Inferior parietal cortex (tissue), 1 donor: ENCODE measurements around the gene KIF7.

ENCODE experiments used
- DNase-seq: peaks from one replicate; pipeline ENCODE4 v3.0.0-alpha.2; 2016; ENCODE audit errors: extremely low spot score

Gene KIF7

DNA sequence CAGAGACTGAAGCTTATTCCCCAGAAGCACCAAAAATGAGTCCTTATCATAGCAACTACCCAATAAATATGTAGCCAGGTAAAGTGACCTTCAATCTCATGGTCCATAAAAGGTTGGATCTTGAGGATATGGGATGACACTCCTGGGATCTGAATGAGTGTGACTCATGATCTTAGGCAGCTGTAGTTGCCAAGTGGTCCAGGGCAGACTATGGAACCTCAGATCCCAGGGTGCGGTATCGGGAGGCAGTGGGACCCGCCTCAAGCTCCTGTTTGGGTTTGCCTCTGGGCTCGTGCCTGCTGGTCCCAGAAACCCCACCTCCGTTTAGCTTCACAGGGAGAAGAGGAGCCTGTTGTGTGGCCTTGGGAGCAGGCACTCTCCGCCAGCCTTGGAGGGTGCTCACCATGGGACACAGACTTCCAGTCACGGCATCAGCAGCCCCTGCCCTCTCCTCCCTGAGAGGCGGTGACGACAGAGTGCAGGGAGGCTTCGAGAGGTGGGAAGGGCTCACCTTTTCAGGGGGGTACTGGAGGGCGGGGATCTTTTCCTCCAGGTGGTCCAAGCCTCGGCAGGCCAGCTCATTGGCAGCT lies 15.8 kb upstream of the KIF7 start:
- no peak for DNase-seq

DNA sequence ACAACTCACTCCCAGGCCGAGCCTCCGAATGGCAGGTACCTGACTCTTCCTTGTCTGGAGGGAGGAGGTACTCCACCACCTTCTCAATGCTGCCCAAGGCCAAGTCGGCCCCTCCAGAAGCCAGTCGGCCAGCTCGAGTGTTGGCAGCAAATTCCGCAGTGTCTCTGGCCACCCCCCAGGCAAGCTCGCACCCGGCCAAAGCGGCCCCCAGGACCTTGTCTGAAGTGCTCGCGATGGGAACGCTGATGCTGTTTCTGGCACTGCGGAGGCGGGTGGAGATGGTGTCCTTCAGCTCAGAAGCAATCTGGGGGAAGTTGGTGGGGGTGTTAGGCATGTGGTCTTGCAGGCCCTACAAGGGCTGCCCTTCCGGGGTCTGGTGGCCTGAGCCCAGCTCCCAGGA lies 14.7 kb upstream of the KIF7 start:
- no peak for DNase-seq

DNA sequence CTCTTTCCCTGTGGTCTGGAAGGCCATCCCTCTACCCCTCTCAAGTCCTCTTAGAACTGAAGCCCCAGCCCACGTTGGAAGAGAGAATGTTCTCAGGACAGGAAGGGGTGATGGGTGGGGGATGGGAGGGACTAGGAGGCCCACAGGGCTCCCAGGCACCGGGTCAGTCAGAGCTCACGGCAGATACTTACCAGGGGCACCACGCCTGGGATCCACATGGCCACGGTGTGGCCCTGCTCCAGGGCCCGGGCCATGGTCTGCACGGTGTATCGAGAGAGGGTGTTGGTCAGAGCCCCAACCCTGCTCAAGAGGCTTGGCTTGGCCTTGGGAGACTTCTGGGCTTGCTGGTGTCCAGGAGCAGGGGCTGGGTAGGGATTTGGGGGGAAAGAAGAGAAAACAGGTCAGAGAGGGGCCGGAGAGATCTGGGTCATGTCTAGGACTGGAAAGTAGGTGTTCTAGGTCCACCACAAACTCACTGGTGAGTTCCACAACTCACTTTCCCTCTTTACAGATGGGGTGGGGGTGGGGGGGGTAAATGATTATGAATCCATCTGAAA lies 14.1 kb upstream of the KIF7 start:
- no peak for DNase-seq

DNA sequence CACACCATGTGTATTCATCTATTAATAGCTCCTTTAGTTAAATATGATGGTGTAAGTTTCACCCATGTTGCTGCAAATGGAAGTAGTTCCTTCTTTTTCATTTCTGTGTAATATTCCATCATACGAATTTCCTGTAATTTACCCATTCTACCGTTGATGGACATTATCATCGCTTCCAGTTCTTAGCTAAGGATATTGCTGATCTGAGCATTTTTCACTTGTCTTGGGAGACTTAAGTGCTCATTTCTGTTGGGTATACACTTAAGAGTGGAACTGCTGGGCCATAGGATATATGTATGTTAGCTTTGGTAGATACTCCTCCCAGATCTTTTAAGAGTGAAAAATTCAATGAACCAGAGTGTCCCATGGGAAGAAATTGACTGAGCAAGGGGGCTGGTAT lies 12.9 kb upstream of the KIF7 start:
- DNase-seq = no peak

DNA sequence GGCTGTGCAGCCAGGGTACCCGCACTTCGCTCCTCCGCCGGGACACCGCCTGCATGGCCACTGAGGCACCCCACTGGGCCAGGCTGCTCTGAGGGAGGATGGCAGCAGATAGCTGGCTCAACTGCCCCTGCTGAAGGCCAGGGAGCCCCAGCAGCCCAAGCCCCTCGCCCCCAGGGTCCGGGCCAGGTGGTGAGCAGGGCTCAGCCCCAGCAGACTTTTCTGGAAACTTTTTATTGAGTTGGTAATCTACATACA lies 12.4 kb upstream of the KIF7 start:
- DNase-seq = no peak

DNA sequence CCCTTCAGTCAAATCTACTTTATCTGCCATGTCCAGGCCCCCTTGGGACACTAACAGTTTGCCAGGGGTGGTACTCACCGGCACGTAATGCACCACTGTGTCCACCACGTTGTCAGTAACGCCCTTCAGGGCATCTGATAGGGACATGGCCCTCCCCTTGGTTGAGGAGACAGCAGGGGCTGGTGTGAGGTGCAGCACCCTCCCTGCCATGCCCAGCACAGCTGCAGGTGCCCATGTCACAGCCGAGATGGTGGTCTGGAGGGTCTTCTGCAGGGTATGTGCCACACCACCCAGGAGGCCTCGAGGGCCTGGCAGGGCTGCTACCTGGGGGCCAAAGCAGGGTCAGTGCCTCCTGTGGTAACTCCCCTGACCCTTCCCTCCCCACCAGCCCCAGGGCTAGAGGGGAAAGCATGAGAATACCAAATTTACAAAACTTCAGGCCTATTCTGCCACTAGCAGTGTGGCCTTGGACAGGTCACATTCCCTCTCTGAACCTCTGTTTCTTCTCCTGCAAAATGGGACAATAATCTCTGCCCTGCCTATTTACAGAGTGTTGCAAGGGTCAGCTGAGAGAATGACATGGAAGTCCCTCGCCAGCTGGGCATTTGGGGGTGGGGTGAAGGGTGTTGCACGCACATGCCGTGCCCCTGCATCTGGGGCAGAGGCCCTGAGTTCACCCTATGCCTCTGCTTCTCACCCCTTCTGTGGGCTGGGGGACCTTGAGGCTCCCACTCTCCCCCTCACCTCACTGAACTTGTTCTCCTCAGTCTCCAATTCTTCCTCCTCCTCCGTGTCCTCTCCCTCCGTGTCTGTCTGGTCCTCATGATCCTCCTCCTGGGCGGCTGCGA lies 11.8 kb upstream of the KIF7 start:
- no peak for DNase-seq

DNA sequence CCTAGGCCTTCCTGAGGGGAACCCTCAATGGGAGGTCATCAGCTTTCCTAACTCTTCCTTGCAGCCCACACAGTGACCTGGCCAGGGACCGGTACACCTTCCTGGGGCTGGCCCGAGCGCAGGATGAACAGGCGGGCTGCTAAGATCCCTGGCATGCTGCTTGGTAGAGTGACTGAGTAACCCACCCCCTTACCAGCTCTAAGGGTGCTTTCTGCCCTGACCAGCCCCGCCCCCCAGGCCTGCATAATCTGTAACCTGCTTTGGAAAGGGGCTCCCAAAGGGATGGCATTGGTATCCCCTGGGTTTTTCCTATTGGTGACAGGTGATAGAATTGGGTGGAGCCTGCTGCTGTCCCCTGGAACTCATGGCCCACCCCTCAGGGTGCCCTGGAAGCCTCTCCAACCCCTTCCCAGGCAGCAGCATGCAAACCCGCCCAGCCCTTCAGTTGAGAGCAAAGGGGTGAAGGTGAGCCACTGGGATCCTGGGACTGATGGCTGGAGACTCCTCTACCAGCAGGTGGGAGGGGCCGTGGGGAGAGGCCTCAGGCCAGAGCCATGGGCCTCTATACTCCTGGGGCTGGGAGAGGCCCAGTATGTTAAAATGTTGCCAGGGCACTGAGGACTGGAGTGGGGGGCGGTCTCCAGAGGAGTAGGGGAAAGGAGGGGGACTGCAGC lies 11.1 kb upstream of the KIF7 start:
- DNase-seq = no peak

DNA sequence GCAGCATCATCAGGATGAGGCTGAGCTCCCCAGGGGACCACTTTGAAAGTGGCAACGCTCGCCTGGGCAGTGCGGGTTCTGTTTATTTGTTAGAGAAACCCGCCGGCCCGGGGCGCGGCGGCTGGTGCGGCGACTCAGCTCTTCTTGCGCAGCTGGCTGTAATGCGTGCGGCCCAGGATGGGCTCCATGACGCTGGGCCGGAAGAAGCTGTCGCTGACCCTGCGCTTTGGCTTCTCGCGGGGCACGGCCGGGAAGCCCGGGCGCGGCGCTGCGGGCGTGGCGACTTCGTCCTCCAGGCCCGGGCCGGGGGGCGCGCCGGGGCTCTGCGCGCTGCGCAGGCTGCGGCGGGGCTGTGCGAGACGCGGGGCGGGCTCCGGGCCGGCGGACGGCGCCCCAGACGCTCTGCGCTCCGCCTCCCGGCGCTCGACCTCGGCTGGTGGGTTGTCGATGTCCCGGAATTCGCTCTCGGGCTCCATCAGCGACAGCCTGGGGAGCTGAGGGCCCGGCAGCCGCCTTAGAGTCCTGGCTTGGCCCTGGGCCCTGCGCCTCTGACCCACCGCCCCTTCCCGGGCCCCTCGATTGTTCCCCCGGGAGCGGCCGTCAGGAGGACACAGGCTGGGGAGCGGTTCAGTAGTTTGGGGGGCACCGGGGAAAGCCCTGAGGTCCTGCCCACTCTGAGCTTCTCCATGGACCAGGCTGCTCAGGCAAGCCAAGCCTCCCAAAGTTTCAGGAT lies 10.3 kb upstream of the KIF7 start:
- no peak for DNase-seq

DNA sequence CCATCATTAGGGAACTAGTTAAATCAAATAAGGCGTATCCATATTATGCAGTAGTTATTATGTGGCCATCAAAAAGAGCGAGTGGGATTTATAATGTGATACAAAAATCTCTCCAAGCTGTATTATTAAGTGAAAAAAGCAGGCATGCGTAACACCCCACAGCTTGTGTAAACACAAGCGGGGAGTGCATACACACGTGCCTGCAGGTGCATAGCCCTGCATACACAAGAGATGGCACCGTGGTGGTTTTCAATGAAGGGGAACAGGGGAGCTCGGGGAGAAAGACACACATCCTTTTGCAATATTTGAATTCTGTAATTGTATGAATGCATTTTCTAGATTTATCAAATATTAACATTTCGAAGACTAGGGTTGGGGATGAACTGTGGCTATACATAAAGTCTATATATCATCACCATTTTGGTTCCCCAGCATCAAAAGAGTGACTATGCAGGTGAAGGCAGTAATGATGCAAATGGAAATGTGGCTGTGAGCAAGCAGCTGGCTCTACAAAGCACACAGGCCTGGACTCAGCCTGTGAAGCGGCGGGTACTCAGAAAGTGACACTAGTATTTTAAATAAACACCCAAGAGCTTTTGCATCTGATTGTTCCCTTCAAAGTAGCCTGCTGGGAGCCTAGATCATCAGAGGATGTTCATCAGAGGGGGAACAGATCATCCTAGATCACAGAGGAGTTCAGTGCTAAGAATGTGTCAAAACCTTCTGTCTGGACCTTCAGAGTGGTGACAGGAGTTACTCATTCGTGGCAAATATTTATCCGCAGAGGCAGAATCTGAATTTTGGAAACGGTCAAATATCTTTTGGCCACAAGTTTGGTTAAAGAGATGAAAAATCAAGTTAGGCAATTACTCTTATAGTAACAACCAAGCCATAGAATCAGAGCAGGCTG lies 9.4 kb upstream of the KIF7 start:
- no peak for DNase-seq

DNA sequence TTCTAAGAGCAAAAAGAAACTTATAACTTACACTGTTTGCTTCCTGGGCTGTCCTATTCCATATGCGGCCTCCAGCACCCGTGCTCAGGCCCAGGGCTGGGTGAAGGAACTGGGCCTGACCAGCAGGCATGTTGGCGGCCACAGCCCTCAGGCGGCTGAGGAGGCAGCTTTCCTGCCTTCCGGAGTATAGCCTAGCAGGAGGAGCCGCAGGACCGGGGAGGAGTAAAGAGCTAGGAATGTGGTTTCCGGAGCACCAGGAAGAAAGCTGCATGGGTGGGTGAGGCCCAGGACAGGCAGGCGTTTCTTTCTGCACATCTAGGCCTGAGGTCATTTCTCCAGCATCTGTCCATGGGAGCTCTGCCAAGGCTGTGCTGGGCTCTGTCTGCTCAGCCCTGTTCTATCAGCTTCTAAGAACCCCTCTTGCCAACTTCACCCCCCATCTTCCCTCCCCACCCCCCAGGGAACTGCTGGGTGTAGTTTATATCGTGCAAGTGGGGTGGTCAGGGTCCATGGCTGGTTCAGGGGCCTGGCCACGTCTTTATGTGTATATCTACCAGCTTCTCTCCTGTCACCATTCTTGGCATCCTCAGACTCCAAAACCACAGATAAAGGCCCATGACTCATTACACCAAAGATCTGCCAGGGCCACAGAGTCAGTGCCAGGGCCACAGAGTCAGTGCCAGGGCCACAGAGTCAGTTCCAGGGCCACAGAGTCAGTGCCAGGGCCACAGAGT lies 7.8 kb upstream of the KIF7 start:
- no peak for DNase-seq

DNA sequence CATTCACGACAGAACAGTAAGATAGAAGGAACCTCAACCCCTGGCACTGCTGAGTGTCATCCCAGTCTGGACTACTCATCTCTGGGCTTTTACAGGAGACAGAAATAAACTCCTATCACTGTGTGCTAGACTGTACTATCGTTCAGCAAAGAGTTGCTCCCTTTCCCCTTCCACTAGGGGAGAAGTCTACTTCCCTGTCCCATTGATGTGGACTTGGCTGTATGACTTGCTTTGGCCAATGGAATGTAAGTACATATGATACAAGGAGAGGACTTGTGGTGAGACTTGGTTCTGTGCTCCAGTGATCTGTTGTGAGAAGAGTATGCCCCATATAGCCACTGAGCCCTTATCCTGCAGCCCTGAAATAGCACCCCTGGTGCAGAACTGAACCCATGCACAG lies 5.3 kb upstream of the KIF7 start:
- DNase-seq = no peak

DNA sequence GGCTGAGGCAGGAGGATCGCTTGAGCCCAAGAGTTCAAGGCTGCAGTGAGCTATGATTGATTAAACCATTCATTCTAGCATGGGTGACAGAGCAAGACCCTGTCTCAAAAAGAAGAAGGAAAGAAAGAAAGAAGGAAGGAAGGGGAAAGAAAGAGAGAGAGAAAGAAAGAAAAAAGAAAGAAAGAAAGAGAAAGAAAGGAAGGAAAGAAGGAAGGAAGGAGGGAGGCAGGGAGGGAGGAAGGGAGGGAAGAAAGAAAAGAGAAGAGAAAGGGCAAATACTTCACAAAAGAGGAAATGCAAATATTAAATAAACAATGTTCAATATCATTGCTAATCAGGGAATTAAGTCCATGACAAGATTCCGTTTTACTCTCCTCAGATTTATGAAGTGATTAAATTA lies 4.0 kb upstream of the KIF7 start:
- no peak for DNase-seq

DNA sequence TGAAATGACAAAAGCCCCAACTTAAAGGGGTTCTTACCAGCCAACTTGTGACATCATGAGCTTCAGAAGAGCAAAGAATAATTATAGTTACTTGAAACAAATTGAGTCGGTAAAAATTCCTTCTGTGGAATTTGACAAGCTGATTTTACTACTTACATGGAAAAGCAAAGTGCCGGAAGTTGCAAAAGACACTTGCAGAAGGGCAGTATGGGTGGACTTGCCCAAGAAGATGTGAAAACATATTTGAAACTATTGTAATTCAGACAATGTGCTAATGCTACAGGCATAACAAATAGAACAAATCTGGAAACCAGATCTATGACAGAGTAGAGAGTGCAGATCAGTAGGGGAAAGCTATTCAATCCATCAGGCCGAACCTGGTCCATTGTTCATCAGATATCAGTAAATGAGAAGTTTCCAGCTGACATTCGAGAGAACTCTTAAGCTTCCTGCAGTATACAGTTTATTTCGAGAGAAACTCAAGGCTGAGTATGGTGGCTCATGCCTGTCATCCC lies 2.5 kb upstream of the KIF7 start:
- DNase-seq = no peak

DNA sequence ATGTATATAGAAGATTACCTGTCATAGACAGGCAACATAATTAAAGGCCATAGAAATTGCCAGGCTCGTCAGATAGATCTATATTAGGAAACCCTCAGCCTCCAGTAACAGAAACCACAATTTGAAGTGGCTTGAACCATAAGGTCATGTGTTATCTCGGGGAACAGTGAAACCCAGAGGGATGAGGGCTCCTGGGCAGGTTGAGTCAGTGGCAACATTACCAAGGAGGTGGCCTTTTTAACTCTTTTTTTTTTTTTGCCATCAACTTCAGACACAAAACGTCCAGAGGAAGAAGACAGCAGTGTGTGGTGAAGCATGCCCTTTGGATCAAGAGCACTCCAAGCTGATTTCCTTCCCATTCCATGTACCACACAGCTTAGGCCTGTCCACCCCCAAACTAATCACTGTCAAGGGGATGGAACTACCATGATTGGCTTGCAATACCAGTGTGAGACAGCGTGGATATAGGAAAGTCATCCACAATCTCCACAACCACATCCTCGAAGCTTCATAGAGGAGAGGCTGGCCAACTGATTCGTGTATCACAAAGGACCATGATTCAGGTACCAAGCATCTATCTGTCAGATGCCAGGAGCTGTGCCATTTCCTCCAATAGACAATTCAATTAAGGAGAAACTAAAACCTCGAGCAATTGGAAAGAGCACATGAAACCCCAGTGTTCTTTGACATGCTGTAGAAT lies 999 bp upstream of the KIF7 start:
- DNase-seq = no peak

DNA sequence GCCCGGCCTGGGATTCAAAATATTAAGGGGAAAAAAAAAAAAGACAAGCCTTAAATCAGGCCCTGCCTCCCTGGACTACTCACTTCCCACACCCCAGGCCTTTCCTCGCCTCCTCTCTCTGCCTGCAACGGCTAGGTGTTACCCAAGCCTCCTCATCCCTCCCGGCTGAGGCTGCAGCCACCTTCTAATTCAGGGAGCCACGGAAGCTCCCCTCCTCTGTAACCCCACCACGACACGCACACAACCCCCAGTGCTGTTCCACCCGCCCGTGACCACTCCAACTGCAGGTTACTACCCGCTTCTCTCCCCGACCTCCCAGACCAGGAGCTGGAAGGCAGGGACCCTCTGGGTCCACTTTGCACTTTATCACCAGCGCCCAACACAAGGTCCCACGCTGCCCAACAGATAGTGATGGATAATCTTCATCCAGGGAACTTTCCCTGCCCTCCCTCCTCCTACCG lies 936 bp downstream of the KIF7 start:
- DNase-seq = no peak

DNA sequence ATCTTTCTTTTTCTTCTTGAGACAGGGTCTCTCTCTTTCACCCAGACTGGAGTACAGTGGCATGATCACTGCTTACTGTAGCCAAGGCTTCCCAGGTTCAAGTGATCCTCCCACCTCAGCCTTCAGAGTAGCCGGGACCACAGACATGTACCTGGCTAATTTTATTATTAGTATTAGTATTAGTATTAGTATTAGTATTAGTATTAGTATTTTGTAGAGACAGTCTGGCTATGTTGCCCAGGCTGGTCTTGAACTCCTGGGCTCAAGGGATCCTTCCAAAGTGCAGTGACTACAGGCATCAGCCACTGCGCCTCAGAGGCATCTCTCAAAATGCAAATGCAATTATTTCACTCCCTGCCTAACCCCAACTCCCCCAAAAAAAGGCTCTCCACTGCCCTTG lies 1.7 kb downstream of the KIF7 start:
- DNase-seq = no peak

DNA sequence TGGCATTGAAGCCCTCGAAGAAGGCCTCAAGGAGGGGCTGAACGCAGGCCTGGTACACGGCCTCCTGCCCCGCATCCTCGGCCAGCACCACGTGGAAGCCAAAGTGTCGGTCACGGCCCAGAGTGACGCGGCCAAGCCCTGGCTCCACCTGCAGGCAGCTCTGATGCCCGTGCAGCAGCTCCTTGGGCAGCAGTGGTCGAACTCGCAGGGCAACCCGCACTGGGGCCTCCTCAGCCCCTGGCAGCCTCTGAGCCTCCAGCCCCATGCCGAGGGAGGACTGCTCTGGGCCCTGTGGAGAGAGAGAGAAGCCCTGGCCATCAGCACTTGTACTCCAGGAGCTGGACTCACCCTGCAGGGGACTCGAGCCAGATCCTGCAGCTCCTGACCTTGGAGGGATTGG lies 2.6 kb downstream of the KIF7 start:
- no peak for DNase-seq

DNA sequence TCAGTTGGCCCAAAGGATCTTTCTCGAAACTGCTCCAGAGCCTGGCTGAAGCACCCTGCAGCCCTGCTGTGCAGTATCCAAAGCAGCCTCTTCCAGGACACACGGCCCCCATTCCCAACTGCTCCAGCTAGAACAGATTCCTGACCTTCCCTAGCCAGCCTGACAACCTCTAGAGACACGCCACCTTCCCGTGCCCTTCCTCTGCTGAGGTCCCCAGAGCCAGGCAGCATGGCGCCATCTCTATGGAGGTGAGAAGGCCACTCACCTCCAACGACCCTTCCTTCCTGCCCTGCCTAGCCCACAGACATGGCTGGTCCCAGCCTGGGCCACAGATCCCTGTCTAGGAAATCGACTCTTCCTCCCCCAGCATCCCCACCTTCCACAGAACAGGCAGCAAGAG lies 3.1 kb downstream of the KIF7 start:
- DNase-seq = no peak

DNA sequence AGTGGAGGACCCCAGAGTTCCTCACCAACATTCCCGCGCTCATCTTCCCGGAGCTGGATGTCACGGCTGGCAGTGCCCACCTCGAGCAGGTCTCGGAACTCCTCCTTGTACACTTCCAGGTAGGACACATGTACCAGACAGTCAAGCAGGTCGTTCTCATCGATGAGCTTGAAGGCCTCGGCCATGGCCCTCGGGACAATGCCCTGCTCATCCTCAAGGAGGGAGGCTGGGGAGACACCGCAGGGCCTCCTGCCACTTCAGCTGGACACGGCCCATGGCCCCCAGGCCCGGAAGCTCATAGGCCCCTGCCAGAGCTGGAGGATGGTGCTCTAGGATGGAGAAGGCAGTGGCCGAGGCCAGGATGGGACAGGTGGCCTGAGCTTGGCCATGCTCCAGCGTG lies 5.6 kb downstream of the KIF7 start:
- no peak for DNase-seq
